ENCODE measurements around the gene TRIM44. TPM values are rescaled to one million over a fixed set of nuclear protein-coding genes. Genes with fewer than 3 reads are reported as not detected.

The TRIM44 gene
- total and polyA plus RNA-seq, 10 of the 15 experiments (the other 5 are each of a cell fraction or from before 2014, with no cell fraction given): 6.7 to 93.0 (median 27.6) TPM

GRCh38 chr11:35658020-35658948 lies 4.3 kb upstream of the TRIM44 start:
- Histone ChIP-seq H3K27ac (ENCODE audit: control insufficient read depth, insufficient read depth) (no peak overlapping the region), H2AFZ (ENCODE audit: control insufficient read depth, low read depth, low read length) (no peak overlapping the region), H4K20me1 (ENCODE audit: control insufficient read depth, insufficient read depth) (no peaks in the 10 kb centered on the region), H3K27me3 (replicated peaks in 1 of 2; ENCODE audit: control insufficient read depth in 2 of 2, insufficient read depth in 2 of 2, low read length in 1 of 2) (no peaks in the 10 kb centered on the region), H3K4me1 (ENCODE audit: control insufficient read depth, insufficient read depth, low read length) (peaks cover 3% of the 10 kb centered on the region), H3K4me3 (no peak overlapping the region), H3K4me2 (ENCODE audit: control insufficient read depth, insufficient read depth) (no peak overlapping the region), H3K9me3 (replicated peaks; ENCODE audit: control insufficient read depth, insufficient read depth, low read length) (no peaks in the 10 kb centered on the region), H3K79me2 (ENCODE audit: control insufficient read depth, insufficient read depth, low read length) (peaks cover 4% of the 10 kb centered on the region), H3K36me3 (ENCODE audit: control insufficient read depth in 2 of 2, insufficient read depth in 2 of 2, low read length in 1 of 2) (no peaks in the 10 kb centered on the region), H3K9ac (ENCODE audit: control insufficient read depth, insufficient read depth, low read length) (no peak overlapping the region)
- in situ Hi-C loops (cut with MboI): no loop called here
- WGBS (ENCODE audit: insufficient coverage, insufficient replicate concordance, low lambda C conversion rate, missing lambda C conversion rate): 33% methylated on average over 3 of the region's 3 CpGs
- no peak for ATAC-seq
- FAIRE-seq: no peak
- intact Hi-C loops (cut with micrococcal nuclease; ENCODE audit: unreplicated experiment): no loop called here
- no peak for TF ChIP-seq CREB1 (IDR thresholded peaks at IDR 0.05; ENCODE audit: low read depth)
- TF ChIP-seq TARDBP (IDR thresholded peaks at IDR 0.05; ENCODE audit: borderline replicate concordance): no peak
- TF ChIP-seq ZZZ3 (IDR thresholded peaks at IDR 0.05; ENCODE audit: control insufficient read depth, insufficient read length, low read depth): no peak
- TF ChIP-seq WRNIP1 (IDR thresholded peaks at IDR 0.05; ENCODE audit: borderline replicate concordance, low read depth, low read length): no peak
- no peak for TF ChIP-seq SP1 (IDR thresholded peaks at IDR 0.05; ENCODE audit: low read depth, low read length)
- TF ChIP-seq ESRRA (IDR thresholded peaks at IDR 0.05; ENCODE audit: low read length): no peak
- no peak for TF ChIP-seq ZBTB4 (CRISPR knock-in tag; IDR thresholded peaks at IDR 0.05)
- no peak for TF ChIP-seq FOXK2 (IDR thresholded peaks at IDR 0.05)
- TF ChIP-seq, protein P1, sequence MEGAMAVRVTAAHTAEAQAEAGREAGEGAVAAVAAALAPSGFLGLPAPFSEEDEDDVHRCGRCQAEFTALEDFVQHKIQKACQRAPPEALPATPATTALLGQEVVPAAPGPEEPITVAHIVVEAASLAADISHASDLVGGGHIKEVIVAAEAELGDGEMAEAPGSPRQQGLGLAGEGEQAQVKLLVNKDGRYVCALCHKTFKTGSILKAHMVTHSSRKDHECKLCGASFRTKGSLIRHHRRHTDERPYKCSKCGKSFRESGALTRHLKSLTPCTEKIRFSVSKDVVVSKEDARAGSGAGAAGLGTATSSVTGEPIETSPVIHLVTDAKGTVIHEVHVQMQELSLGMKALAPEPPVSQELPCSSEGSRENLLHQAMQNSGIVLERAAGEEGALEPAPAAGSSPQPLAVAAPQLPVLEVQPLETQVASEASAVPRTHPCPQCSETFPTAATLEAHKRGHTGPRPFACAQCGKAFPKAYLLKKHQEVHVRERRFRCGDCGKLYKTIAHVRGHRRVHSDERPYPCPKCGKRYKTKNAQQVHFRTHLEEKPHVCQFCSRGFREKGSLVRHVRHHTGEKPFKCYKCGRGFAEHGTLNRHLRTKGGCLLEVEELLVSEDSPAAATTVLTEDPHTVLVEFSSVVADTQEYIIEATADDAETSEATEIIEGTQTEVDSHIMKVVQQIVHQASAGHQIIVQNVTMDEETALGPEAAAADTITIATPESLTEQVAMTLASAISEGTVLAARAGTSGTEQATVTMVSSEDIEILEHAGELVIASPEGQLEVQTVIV (IDR thresholded peaks at IDR 0.05; ENCODE audit: borderline replicate concordance, partially characterized antibody): no peak
- no peak for TF ChIP-seq TCF3 (IDR thresholded peaks at IDR 0.05; ENCODE audit: borderline replicate concordance, insufficient read depth, low read depth, low read length)
- TF ChIP-seq SMAD1 (IDR thresholded peaks at IDR 0.05; ENCODE audit: low read depth, partially characterized antibody): no peak
- no peak for TF ChIP-seq SREBF2 (IDR thresholded peaks at IDR 0.05; ENCODE audit: low read length)
- no peak for TF ChIP-seq SUZ12 (IDR thresholded peaks at IDR 0.05; ENCODE audit: unreplicated experiment)
- POLR2A ChIA-PET: no interaction called here
- DNase-seq (ENCODE audit: low read depth, low spot score): no peak
- SMC1A ChIA-PET (ENCODE audit: uncharacterized antibody, unreplicated experiment): interaction anchor here (1.0 to 1.4 kb wide), 3 partner anchors 10 to 461 kb away, joined by 3 to 6 read pairs (median 3); no protein-coding TSS in a partner anchor
- RAD21 ChIA-PET (ENCODE audit: unreplicated experiment): no interaction called here
- CTCF ChIA-PET: interaction anchor here (0.6 to 1.0 kb wide), 3 partner anchors 164 to 662 kb away, joined by 3 to 4 read pairs (median 3); no protein-coding TSS in a partner anchor
- BruUV-seq (replicated peaks): no TSS peak
